Middle frontal gyrus (tissue), 1 donor: ENCODE data around the gene KDM1B.
"Not testable (repeated sequence)": the region's sequence is repeated elsewhere in the genome, so short reads cannot be mapped to it uniquely, and the experiment has no call there.

Experiments used
- DNase-seq: peaks from one replicate; pipeline ENCODE4 v3.0.0-alpha.2; 2015; ENCODE audit warnings: low spot score; ENCODE audit errors: extremely low spot score

KDM1B gene

GRCh38 chr6:18228590-18228989, 73.4 kb downstream of the KDM1B start:
- not testable (repeated sequence) for DNase-seq

- DNase-seq: not testable (repeated sequence)
Measured at GRCh38 chr6:18231856-18232255, 76.6 kb downstream of the KDM1B start.

GRCh38 chr6:18233770-18234169, 78.5 kb downstream of the KDM1B start:
- DNase-seq: not testable (repeated sequence)

GRCh38 chr6:18234564-18234963, 79.3 kb downstream of the KDM1B start:
- DNase-seq: no peak

GRCh38 chr6:18235524-18235923, 80.3 kb downstream of the KDM1B start:
- DNase-seq: no peak

GRCh38 chr6:18237167-18237566, 81.9 kb downstream of the KDM1B start:
- DNase-seq: no peak

GRCh38 chr6:18240230-18240629, 85.0 kb downstream of the KDM1B start:
- no peak for DNase-seq

GRCh38 chr6:18241208-18242038, 86.2 kb downstream of the KDM1B start:
- no peak for DNase-seq

GRCh38 chr6:18242062-18242851, 87.0 kb downstream of the KDM1B start:
- no peak for DNase-seq

GRCh38 chr6:18243302-18243893, 88.2 kb downstream of the KDM1B start:
- no peak for DNase-seq

- no peak for DNase-seq
Measured at GRCh38 chr6:18244251-18244650, 89.0 kb downstream of the KDM1B start.

GRCh38 chr6:18245079-18245478, 89.9 kb downstream of the KDM1B start:
- DNase-seq: no peak

- no peak for DNase-seq
Measured at GRCh38 chr6:18245642-18246041, 90.4 kb downstream of the KDM1B start.

GRCh38 chr6:18246205-18246604, 91.0 kb downstream of the KDM1B start:
- no peak for DNase-seq

- DNase-seq: no peak
Measured at GRCh38 chr6:18247002-18247401, 91.8 kb downstream of the KDM1B start.

GRCh38 chr6:18248698-18249097, 93.5 kb downstream of the KDM1B start:
- no peak for DNase-seq

- no peak for DNase-seq
Measured at GRCh38 chr6:18249271-18249670, 94.0 kb downstream of the KDM1B start.

GRCh38 chr6:18253635-18254034, 98.4 kb downstream of the KDM1B start:
- DNase-seq: no peak

- DNase-seq: no peak
Measured at GRCh38 chr6:18254793-18255192, 99.6 kb downstream of the KDM1B start.

- DNase-seq: no peak
Measured at GRCh38 chr6:18259675-18260447, 104.6 kb downstream of the KDM1B start.

GRCh38 chr6:18260448-18261106, 105.4 kb downstream of the KDM1B start:
- DNase-seq: no peak
